Omental fat pad (tissue), 4 donors: ENCODE results near the gene NYAP1. TPM values are rescaled to one million over a fixed set of nuclear protein-coding genes. Genes with fewer than 3 reads are reported as not detected.
A peak's percentile ranks its signal among the peaks of the same experiment; 100 is the strongest.

Source experiments
- ATAC-seq: fragments of 150-250 bp; one replicate; pipeline ENCODE4 v1.9.1; 2016; ENCODE audit warnings: mild to moderate bottlenecking, moderate library complexity; ENCODE audit not compliant: low FRiP score
- DNase-seq: peaks from one replicate; pipeline ENCODE4 v3.0.0-alpha.2; 2019; ENCODE audit warnings: low spot score
- total RNA-seq, 4 donors: library from RNA; depleted of rRNA; stranded (reverse); fragments of >200 nt; gene quantifications; one replicate each; pipeline ENCODE4 v1.1.0, GENCODE V29; 2016
- TF ChIP-seq, protein P1 (sequence below), 3 donors: fragments of 450-650 bp; IDR thresholded peaks; one replicate each; pipeline ENCODE4 v1.5.1; 2016 to 2017; ENCODE audit warnings: antibody characterized with exemption in 3 of 3, mild to moderate bottlenecking in 3 of 3, moderate library complexity in 2 of 3

The NYAP1 gene
- total RNA-seq, 4 donors from 2014 or later: 0.63 to 3.6 (median 2.1) TPM

DNA sequence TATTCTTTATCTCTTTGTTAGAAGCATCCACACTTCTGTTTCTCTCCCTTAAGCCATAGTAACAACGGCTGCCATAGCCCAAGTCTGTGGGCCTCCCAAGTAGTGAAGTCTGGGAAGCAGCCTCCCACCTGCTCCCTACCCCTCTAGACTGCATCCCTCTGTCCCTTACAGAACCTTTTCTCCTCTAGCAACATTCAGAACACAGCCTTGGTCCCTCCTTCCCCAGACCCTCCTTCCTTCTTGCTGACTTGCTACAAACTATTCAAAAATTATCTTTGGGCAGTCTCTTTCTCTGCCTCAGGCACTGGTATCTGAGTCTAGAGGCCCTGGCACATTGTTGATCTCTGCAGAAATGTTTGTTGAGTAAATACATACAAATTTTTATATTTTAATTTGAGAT is 2.3 kb upstream of the NYAP1 start:
- TF ChIP-seq, protein P1, sequence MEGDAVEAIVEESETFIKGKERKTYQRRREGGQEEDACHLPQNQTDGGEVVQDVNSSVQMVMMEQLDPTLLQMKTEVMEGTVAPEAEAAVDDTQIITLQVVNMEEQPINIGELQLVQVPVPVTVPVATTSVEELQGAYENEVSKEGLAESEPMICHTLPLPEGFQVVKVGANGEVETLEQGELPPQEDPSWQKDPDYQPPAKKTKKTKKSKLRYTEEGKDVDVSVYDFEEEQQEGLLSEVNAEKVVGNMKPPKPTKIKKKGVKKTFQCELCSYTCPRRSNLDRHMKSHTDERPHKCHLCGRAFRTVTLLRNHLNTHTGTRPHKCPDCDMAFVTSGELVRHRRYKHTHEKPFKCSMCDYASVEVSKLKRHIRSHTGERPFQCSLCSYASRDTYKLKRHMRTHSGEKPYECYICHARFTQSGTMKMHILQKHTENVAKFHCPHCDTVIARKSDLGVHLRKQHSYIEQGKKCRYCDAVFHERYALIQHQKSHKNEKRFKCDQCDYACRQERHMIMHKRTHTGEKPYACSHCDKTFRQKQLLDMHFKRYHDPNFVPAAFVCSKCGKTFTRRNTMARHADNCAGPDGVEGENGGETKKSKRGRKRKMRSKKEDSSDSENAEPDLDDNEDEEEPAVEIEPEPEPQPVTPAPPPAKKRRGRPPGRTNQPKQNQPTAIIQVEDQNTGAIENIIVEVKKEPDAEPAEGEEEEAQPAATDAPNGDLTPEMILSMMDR (IDR thresholded peaks at IDR 0.05): no peak
- no peak for ATAC-seq

DNA sequence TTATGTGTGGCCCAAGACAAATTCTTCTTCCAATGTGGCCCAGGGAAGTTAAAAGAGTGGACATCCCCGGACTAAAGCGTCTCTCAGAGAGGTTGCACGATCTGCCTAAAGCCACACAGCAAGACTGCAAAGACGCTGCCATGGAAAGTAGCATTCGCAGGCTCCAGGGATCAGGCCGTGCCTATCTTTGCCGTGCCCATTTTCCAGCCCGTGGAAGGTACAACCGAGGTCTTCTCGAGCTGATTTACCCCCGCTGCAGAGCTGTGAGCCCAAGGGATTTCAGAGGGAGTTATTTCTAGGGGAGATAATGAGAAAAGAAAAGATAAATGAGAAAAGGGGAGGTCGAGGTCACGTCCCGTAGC is 1.0 kb upstream of the NYAP1 start:
- DNase-seq (no peak), ATAC-seq (no peak)
- TF ChIP-seq, protein P1 (IDR thresholded peaks at IDR 0.05): no peak

More for the DNA sequence above, 2.3 kb upstream of the NYAP1 start:
- no peak for DNase-seq

DNA sequence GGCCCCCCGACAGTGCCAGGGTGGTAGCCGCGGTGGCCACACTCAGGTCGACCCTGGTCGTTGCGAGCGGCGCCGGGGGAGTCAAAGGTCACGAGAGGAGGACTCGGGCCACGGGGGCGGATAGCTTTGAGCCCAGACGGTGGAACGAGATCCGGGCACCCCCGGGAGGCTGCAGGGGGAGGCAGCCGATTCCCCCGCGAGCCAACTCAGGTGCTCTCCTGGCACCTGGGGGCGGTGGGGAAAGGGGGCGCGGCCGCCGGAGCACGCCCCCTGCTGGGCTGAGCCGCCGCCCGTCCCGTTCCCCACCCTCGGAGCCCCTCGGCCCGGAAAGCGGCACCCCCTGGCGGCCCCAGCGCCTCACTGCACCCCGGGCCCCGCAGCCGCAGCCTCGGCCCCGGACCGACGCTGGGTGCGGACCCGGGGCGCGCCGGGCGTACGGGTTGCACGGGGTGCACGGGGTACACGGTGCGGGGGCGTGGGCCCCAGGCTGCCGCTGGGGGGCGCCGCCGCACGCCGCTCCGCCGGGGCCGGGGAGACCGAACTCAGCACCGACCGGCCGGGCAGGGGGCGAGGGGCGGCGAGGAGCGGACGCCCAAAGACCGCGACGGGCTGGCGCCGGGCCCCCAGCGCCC is 521 bp upstream of the NYAP1 start:
- TF ChIP-seq, protein P1 (IDR thresholded peaks at IDR 0.05): peak in 2 of 3 donors; percentile 84 to 100
- ATAC-seq: peak; percentile 65
- no peak for DNase-seq

DNA sequence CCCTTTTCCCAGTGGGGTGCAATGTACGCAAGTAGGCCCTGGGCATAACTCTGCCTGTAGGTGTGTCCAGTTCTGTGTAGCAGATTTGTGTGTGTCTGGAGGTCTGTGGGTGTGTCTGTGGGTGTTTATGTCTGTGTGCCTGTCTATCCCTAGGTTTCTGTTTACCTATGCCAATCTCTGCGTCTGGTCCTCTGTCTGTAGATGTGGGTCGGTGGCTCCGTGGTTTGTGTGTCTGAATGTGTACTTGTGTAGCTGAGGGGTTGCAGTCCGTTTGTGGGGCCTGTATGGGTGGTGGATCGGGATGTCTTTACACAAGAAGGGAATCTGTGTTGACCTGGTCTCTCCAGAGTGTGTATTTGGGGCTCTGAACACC is 932 bp downstream of the NYAP1 start:
- DNase-seq: no peak
- ATAC-seq: no peak
- TF ChIP-seq, protein P1 (IDR thresholded peaks at IDR 0.05): no peak

DNA sequence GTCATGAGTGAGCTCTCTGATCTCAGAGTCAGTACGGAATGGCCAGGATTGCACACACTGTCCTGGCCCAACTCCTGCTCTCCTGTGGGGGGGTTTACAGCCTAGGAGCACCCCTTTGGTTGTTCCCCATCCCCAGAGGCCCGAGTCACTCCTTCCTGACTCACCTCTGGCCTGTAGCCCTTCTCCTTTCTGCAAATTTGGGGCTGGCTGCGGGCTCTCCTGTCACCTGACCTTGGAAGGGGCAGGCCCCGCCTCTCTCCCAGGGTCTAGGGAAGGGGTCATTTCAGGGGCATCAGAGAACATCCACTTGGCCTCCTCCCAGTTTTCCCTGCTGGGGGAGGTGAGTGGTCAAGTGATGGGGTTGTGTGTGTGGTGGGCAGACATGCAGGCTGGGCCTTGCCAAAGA is 1.7 kb downstream of the NYAP1 start:
- ATAC-seq (peak; percentile 45), DNase-seq (no peak)
- TF ChIP-seq, protein P1 (IDR thresholded peaks at IDR 0.05): no peak

DNA sequence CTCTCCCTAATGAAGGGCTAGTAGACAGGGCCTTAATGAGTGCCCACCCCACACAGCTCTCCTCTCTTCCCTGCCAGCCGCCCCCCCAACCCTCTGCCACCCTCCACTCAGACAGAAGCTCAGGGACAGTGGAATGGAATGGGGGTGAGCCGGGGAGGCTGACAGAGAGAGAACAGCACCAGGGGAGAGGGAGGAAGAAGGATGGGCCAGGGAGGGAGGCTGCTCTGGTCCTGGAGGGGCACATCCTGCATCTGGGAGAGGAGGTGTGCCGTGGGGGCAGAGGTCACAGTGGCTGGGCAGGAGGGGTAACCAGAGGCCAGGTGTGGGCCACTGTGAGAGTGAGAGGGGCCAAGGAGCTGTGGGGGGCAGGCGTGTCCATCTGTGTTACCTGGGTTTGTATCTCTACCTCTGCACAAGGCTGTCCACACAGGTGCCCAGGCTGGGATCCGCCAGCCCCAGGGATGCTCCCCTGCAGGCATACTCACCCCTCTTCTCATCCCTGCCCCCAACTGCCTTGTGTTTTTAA is 2.4 kb downstream of the NYAP1 start:
- TF ChIP-seq, protein P1 (IDR thresholded peaks at IDR 0.05): no peak
- DNase-seq: no peak
- no peak for ATAC-seq

DNA sequence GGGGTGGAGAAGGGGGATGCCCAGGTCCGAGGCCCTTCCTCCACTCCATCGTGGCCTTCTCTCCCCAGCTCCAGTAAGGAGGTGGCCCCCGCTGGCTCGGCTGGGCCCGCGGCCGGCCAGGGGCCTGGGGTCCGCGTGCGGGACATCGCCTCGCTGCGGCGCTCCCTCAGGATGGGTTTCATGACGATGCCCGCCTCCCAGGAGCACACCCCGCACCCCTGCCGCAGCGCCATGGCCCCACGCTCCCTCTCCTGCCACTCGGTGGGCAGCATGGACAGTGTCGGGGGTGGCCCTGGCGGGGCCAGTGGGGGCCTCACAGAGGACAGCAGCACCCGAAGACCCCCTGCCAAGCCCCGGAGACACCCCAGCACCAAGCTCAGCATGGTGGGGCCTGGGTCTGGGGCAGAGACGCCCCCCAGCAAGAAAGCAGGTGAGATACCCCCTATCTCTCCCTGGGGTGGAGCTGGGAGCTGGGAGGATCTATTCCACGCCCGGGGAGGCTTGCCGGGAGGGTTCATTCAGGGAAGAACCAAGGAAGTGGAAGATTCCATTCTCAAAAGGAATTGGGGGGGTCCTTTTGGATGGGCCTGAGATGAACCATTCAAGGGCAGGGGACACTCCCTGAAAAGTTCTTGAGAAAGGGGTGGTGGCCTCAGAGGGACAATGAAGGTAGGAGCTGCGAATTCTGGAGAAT is 3.2 kb downstream of the NYAP1 start:
- no peak for ATAC-seq
- TF ChIP-seq, protein P1 (IDR thresholded peaks at IDR 0.05): no peak
- DNase-seq: no peak
